NCI-H1105 (cell line): Measurements from ENCODE around the gene PKN3.
"Not testable (repeated sequence)": the region's sequence is repeated elsewhere in the genome, so short reads cannot be mapped to it uniquely, and the experiment has no call there.

Experiments
- DNase-seq: peaks from one replicate; lab custom pipeline; 2025; lab: John Stamatoyannopoulos, UW

Gene PKN3

GRCh38 chr9:128702445-128702948 is at the start of gene PKN3:
PKN3 (plus strand) TSS chr9:128702503; CDS start chr9:128702916, 413 bp downstream.
- DNase-seq: no peak

- no peak for DNase-seq
Measured at GRCh38 chr9:128653908-128654307, 48.4 kb upstream of the PKN3 start.

- no peak for DNase-seq
Measured at GRCh38 chr9:128654481-128654880, 47.8 kb upstream of the PKN3 start.

- peak; percentile 90 for DNase-seq
Measured at GRCh38 chr9:128656416-128657343, 45.6 kb upstream of the PKN3 start, which contains the start of gene DYNC2I2. DYNC2I2 (minus strand) TSS chr9:128656847; CDS start chr9:128656726, 121 bp downstream.

GRCh38 chr9:128657344-128657704 is 45.0 kb upstream of the PKN3 start:
- no peak for DNase-seq

- DNase-seq: no peak
Measured at GRCh38 chr9:128657796-128658195, 44.5 kb upstream of the PKN3 start.

- not testable (repeated sequence) for DNase-seq
Measured at GRCh38 chr9:128666481-128666941, 35.8 kb upstream of the PKN3 start.

GRCh38 chr9:128669786-128670185 is 32.5 kb upstream of the PKN3 start:
- no peak for DNase-seq

- no peak for DNase-seq
Measured at GRCh38 chr9:128675382-128675781, 26.9 kb upstream of the PKN3 start.

- no peak for DNase-seq
Measured at GRCh38 chr9:128677794-128678193, 24.5 kb upstream of the PKN3 start.

- DNase-seq: no peak
Measured at GRCh38 chr9:128683340-128684064, 18.8 kb upstream of the PKN3 start.

- DNase-seq: no peak
Measured at GRCh38 chr9:128684065-128684324, 18.3 kb upstream of the PKN3 start.

- DNase-seq: no peak
Measured at GRCh38 chr9:128684325-128685199, 17.7 kb upstream of the PKN3 start.

GRCh38 chr9:128685636-128686489 is 16.4 kb upstream of the PKN3 start:
- DNase-seq: no peak

- DNase-seq: no peak
Measured at GRCh38 chr9:128687453-128687852, 14.8 kb upstream of the PKN3 start.

- peak; percentile 92 for DNase-seq
Measured at GRCh38 chr9:128688501-128689292, 13.6 kb upstream of the PKN3 start, which contains the start of gene SET. SET (plus strand) TSS chr9:128689222; CDS start chr9:128689583, 361 bp downstream.

GRCh38 chr9:128689293-128689774 is 13.0 kb upstream of the PKN3 start:
- no peak for DNase-seq

GRCh38 chr9:128689820-128690683 is 12.3 kb upstream of the PKN3 start:
- peak; percentile 21 for DNase-seq

GRCh38 chr9:128690684-128691034 is 11.6 kb upstream of the PKN3 start:
- no peak for DNase-seq
